Lower lobe of right lung (tissue), 2 donors: ENCODE measurements around the gene ELP1. TPM values are rescaled to one million over a fixed set of nuclear protein-coding genes. Genes with fewer than 3 reads are reported as not detected.
"Not testable (repeated sequence)": the region's sequence is repeated elsewhere in the genome, so short reads cannot be mapped to it uniquely, and the experiment has no call there.

Experiments
- ATAC-seq, 2 donors: fragments of 200-7000 bp; cut with Tn5 transposase; one replicate each; pipeline ENCODE4 v1.9.1; 2020 to 2022; ENCODE audit warnings: mild to moderate bottlenecking in 2 of 2, moderate library complexity in 2 of 2
- DNase-seq: peaks from one replicate; pipeline ENCODE4 v3.0.0-alpha.2; 2020
- H3K27ac ChIP-seq: fragments of 200-600 bp; one replicate; pipeline ENCODE4 v1.8.0; 2022
- H3K27me3 ChIP-seq: fragments of 200-600 bp; one replicate; pipeline ENCODE4 v1.8.0; 2022; ENCODE audit warnings: low read depth
- H3K36me3 ChIP-seq: fragments of 200-600 bp; one replicate; pipeline ENCODE4 v1.8.0; 2022; ENCODE audit warnings: mild to moderate bottlenecking
- H3K4me1 ChIP-seq: fragments of 200-600 bp; one replicate; pipeline ENCODE4 v1.8.0; 2022
- H3K4me3 ChIP-seq: fragments of 200-600 bp; one replicate; pipeline ENCODE4 v1.8.0; 2022; ENCODE audit warnings: mild to moderate bottlenecking
- H3K9me3 ChIP-seq: fragments of 200-600 bp; one replicate; pipeline ENCODE4 v1.8.0; 2022
- intact Hi-C: fragments of 100-400 bp; cut with DNase I; formaldehyde crosslinking; loops from one replicate; pipeline ENCODE4 v1.11.0; 2022
- total RNA-seq: library from RNA; stranded (reverse); fragmentation: NEBNext Ultra II Directional; extraction: Animal tissue kit (Norgen Biotek cat#: 25700); gene quantifications from one replicate; pipeline ENCODE4 v1.2.1, GENCODE V29; 2021
- TF ChIP-seq, protein P1 (sequence below): fragments of 200-600 bp; IDR thresholded peaks from one replicate; pipeline ENCODE4 v1.8.0; 2022; ENCODE audit warnings: antibody characterized with exemption, mild to moderate bottlenecking
- donor health status: DM: no; HTN: yes; CAD: no; lungs with severe emphysema.

The ELP1 gene
- total RNA-seq, 1 donor from 2014 or later, result 25.3 TPM

DNA sequence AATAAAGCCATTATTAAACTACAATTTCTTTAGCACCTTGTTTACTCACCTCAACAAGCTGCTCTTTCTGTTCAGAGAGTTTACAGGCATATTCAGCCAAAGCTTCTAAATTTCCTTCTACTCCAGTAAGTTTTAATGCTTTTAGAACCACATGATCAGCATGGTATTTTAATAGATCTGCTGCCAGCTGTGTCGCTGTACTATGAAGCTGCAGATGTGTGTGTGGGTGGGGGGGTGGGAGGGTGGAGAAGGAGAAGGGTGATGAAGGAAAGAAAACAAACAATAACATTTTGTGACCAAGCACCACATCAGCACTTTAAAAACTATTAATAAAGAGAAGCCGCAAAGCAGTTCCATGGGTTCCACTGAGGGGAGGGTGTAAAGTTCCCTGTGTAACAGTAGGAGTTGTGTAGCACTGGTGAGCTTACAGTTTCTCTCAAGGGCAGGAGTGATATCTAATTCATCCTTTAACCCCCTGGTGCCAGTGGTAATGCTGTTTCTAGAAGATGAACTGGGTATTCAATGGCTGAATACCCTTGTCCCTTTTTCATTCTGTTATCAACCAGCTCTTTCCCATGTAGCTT lies 38.8 kb upstream of the ELP1 start:
- no peak overlapping the region for H3K27ac ChIP-seq
- no peak for ATAC-seq

DNA sequence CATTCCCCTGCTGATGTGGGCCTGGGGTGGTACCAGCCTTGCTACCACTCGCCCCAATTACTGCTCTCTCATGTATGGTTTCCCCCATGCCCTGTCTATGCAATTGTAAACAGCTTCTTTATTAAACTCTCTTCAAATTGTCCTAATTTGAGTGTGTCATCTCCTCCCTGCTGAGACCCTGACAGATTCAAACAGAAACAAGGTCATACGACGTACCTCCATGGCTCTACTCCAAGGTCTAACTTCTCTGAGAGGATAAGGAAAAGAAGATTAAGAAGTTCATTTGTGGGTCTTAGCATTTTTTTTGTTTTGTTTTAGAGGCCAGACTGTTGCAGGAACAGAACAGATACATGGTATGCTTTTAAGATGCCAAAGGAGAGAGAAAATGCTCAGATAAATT lies 38.3 kb upstream of the ELP1 start:
- intact Hi-C loops, result no loop called here
- Histone ChIP-seq H3K27ac (no peak overlapping the region), H3K4me1 (no peaks in the 10 kb centered on the region), H3K9me3 (no peaks in the 10 kb centered on the region), H3K27me3 (no peaks in the 10 kb centered on the region), H3K36me3 (no peaks in the 10 kb centered on the region), H3K4me3 (no peak overlapping the region)
- TF ChIP-seq, protein P1, sequence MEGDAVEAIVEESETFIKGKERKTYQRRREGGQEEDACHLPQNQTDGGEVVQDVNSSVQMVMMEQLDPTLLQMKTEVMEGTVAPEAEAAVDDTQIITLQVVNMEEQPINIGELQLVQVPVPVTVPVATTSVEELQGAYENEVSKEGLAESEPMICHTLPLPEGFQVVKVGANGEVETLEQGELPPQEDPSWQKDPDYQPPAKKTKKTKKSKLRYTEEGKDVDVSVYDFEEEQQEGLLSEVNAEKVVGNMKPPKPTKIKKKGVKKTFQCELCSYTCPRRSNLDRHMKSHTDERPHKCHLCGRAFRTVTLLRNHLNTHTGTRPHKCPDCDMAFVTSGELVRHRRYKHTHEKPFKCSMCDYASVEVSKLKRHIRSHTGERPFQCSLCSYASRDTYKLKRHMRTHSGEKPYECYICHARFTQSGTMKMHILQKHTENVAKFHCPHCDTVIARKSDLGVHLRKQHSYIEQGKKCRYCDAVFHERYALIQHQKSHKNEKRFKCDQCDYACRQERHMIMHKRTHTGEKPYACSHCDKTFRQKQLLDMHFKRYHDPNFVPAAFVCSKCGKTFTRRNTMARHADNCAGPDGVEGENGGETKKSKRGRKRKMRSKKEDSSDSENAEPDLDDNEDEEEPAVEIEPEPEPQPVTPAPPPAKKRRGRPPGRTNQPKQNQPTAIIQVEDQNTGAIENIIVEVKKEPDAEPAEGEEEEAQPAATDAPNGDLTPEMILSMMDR, result no peak
- DNase-seq (no peak), ATAC-seq (no peak)

More for the DNA sequence above, 38.8 kb upstream of the ELP1 start:
- Histone ChIP-seq H3K4me3 (no peak overlapping the region), H3K27me3 (no peaks in the 10 kb centered on the region), H3K36me3 (no peaks in the 10 kb centered on the region), H3K9me3 (no peaks in the 10 kb centered on the region), H3K4me1 (no peaks in the 10 kb centered on the region)
- no peak for DNase-seq
- intact Hi-C loops, result no loop called here
- TF ChIP-seq, protein P1, result no peak

DNA sequence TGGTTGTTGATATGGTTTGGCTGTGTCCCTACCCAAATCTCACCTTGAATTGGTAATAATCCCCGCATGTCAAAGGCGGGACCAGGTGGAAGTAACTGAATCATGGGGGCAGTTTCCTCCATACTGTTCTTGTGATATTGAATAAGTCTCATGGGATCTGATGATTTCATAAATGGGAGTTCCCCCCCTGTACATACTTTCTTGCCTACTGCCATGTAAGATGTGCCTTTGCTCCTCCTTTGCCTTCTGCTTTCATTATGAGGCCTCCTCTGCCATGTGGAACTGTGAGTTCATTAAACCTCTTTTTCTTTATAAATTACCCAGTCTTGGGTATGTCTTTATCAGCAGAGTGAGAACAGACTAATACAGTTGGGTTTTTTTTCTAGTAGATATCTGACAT lies 37.5 kb upstream of the ELP1 start:
- intact Hi-C loops, result not testable (repeated sequence)

DNA sequence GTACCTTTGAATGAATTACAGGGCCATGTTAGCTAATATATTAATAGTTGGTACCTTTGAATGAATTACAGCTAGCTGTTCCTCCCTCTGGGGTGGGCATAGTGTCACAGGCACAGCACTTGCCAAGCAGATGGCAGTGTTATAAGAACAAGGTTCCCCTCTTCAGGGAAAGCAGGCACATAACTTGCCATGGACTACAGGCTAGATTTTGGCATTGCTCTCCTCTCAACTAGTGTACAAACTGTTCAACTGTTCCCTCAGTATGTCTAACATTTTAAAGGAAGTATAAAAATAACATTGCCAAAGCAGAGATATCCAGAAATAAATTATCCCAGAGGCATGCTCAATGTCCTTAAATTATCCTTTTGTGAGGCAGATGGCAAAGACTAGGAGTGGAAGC lies 34.0 kb upstream of the ELP1 start:
- no peaks in the 10 kb centered on the region for H3K9me3 ChIP-seq
- DNase-seq (no peak), ATAC-seq (no peak)
- H3K4me3 ChIP-seq, result no peak overlapping the region
- TF ChIP-seq, protein P1, result no peak
- H3K27ac ChIP-seq, result no peak overlapping the region
- intact Hi-C loops, result no loop called here
- no peaks in the 10 kb centered on the region for H3K4me1 ChIP-seq
- no peaks in the 10 kb centered on the region for H3K27me3 ChIP-seq
- H3K36me3 ChIP-seq, result no peaks in the 10 kb centered on the region

More for the DNA sequence above, 37.5 kb upstream of the ELP1 start:
- not testable (repeated sequence) for H3K36me3 ChIP-seq, H3K9me3 ChIP-seq, H3K4me3 ChIP-seq, ATAC-seq, H3K4me1 ChIP-seq, DNase-seq, H3K27ac ChIP-seq, H3K27me3 ChIP-seq

DNA sequence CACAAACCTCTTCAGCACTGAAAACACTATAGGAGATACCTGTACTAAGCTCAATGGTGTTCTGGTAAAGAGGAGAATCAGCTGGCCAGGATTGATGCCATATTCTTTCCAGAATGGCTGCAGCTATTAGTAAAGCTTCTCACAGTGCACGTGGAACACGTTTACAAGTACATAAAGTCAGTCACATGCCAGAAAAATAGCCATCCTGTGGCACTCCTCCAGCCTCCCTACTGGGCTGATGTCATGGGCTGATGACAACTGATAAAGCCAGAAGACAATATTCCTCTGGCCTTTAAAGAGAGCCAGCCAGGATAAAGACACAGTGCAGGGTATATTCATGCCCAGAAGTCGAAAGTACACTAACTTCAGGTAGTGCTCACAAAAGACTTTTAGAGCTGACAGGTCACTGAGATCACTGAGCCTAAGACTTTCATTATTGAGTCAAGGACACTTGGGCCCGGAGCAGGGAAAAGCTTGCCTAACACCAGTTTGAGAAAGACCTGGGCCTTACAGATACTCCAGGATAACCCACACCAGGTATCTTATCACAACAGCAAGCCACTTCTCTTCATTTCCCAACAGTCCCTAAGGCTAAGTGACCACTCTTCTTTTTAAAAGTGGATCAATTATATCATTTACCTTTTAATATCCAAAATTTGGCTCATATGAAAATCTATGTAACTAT lies 29.7 kb upstream of the ELP1 start:
- ATAC-seq, result no peak
- TF ChIP-seq, protein P1, result no peak

DNA sequence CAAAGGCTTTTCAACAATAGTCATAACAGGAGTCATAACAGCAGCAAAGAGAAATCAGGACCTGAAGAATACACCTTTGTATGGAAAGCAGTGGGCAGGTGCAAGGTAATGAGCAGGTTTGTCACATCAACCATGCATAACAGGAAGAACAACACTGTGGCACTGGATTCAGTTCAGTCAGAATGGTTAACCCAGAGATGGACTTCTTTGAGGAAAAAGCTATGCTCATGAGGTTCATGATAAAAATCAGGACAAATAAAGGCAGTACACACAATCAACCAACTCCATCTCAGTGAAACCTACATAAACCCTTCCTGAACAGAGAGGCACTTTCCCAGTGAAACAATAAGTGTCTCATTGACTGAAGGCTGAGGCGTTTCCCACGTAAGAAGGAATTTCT lies 27.2 kb upstream of the ELP1 start:
- H3K27me3 ChIP-seq, result no peaks in the 10 kb centered on the region
- H3K4me3 ChIP-seq, result no peak overlapping the region
- TF ChIP-seq, protein P1, result no peak
- no peaks in the 10 kb centered on the region for H3K9me3 ChIP-seq
- peaks cover 4% of the 10 kb centered on the region for H3K4me1 ChIP-seq
- peaks cover 3% of the 10 kb centered on the region for H3K36me3 ChIP-seq
- no peak overlapping the region for H3K27ac ChIP-seq
- no peak for DNase-seq
- no peak for ATAC-seq
- intact Hi-C loops, result no loop called here

More for the DNA sequence above, 29.7 kb upstream of the ELP1 start:
- H3K4me1 ChIP-seq, result no peaks in the 10 kb centered on the region
- intact Hi-C loops, result no loop called here
- no peak overlapping the region for H3K27ac ChIP-seq
- no peak for DNase-seq
- H3K9me3 ChIP-seq, result no peaks in the 10 kb centered on the region
- H3K4me3 ChIP-seq, result no peak overlapping the region
- peaks cover 3% of the 10 kb centered on the region for H3K36me3 ChIP-seq
- H3K27me3 ChIP-seq, result no peaks in the 10 kb centered on the region
